ENCODE results near the gene IQGAP3. TPM values are rescaled to one million over a fixed set of nuclear protein-coding genes. Genes with fewer than 3 reads are reported as not detected.

The IQGAP3 gene
- polyA plus RNA-seq, 2 of the 4 experiments (the other 2 are of a cell fraction) = 15.6 to 17.0 TPM

DNA sequence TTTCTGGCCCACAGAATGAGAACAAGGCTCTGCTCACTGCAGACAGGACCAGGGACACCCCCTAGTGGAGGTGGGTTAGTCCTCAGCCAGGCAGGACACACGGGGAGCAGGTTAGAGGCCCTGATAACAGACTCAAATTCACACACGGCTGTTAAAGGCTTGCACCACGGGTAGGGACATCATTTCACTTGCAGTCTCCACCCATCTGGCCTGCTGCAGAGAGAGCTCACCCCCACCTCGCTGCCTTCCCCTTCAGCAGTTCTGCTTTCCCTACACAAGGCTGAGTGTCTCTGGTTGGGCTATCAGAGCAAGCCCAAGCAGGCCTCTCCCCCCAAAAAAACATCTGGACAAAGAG lies 92.4 kb downstream of the IQGAP3 start:
- FAIRE-seq = no peak
- DNase-seq (ENCODE audit: low read depth in 1 of 2, low spot score in 1 of 2) = no peak
- Histone ChIP-seq H3K27ac (no peak overlapping the region; a peak in 1 of 6 replicates), H3K9me3 (no peaks in the 10 kb centered on the region), H3K4me1 (peaks cover 29% of the 10 kb centered on the region), H3K4me2 (no peak overlapping the region), H3K4me3 (no peak overlapping the region)
- ChIA-PET CTCF (interaction anchor here (0.6 to 31.7 kb wide), 29 partner anchors 4 to 147 kb away, joined by 3 to 474 read pairs (median 4); partner anchors contain the start of genes MEF2D, NAXE and TTC24), POLR2A (interaction anchor here (0.6 to 1.2 kb wide), 4 partner anchors 12 to 23 kb away, joined by 5 to 14 read pairs (median 6); partner anchors contain the start of gene MEF2D)
- 84% methylated on average over 4 of the region's 4 CpGs for WGBS (ENCODE audit: missing lambda C conversion rate)
- TF ChIP-seq, protein P1, sequence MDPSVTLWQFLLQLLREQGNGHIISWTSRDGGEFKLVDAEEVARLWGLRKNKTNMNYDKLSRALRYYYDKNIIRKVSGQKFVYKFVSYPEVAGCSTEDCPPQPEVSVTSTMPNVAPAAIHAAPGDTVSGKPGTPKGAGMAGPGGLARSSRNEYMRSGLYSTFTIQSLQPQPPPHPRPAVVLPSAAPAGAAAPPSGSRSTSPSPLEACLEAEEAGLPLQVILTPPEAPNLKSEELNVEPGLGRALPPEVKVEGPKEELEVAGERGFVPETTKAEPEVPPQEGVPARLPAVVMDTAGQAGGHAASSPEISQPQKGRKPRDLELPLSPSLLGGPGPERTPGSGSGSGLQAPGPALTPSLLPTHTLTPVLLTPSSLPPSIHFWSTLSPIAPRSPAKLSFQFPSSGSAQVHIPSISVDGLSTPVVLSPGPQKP (IDR thresholded peaks at IDR 0.05; ENCODE audit: low read depth, low read length) = no peak
- TF ChIP-seq CBX2 (IDR thresholded peaks at IDR 0.05; ENCODE audit: borderline replicate concordance, low read depth) (no peak), CTCF (IDR thresholded peaks at IDR 0.05) (no peak), HEYL (CRISPR knock-in tag; IDR thresholded peaks at IDR 0.05) (no peak), CHD4 (IDR thresholded peaks at IDR 0.05; ENCODE audit: borderline replicate concordance) (no peak), RAD21 (conservative IDR thresholded peaks at IDR 0.05 in 1 of 2, IDR thresholded peaks at IDR 0.05 in 1 of 2) (no peak), HMGXB4 (CRISPR knock-in tag; IDR thresholded peaks at IDR 0.05; ENCODE audit: borderline replicate concordance) (no peak), SMC3 (IDR thresholded peaks at IDR 0.05) (no peak), JUN (IDR thresholded peaks at IDR 0.05) (no peak)
- TF ChIP-seq, protein P2, sequence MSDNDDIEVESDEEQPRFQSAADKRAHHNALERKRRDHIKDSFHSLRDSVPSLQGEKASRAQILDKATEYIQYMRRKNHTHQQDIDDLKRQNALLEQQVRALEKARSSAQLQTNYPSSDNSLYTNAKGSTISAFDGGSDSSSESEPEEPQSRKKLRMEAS (IDR thresholded peaks at IDR 0.05) = no peak
- peak in 1 of 2 experiments; percentile 20; a peak in 3 of 6 replicates for ATAC-seq

DNA sequence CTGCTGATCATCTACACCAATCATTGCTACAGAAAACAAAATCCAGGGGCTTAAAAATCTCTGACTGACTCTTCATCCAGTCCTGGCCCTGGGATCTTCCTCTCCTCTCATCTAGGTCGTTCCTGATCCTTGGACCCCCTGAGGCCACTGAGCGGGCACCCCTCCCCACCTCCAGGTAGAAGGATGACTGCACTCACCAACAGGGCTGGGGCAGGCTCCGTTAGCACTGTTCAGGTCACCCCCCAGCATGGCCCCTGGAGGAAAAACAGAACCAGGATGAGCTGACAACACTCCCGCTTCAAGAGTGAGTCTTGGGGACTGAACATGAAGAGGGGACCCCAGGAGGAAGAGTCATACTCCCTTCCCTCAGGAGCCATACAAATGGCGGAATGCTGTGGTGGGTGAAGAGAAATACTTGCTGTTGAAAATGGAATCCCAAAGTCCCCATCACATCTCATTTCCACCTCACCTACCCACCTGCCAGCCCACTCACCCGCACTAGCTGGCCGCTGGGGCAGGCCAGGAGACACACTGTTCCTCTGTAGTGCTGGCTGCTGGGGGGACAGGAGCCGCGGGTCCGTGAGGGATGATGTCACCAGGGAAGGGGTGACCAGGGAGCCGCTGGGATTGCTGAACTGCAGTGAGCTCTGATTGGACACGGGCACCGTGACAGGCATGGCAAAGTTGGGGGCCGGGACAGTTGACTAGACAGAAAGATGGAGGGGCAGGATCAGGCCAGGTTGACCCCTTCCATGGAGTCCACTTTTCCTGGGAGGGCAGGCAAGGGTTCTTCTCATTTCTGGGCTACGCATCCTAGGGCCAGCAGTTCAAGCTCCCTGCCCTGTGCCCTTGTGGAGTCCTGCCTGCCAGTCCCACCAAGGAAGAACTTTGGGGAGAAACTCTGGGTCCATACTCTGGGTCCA lies 93.0 kb downstream of the IQGAP3 start:
- DNase-seq (ENCODE audit: low read depth in 1 of 2, low spot score in 1 of 2) (no peak), FAIRE-seq (no peak), ATAC-seq (no peak)
- TF ChIP-seq MYC (IDR thresholded peaks at IDR 0.05; ENCODE audit: borderline replicate concordance, low read length) = no peak
- TF ChIP-seq FOSL2 (IDR thresholded peaks at IDR 0.05) = no peak
- no peak for TF ChIP-seq FOSL2 (CRISPR knock-in tag; IDR thresholded peaks at IDR 0.05)
- no peak for TF ChIP-seq MAFK (IDR thresholded peaks at IDR 0.05; ENCODE audit: partially characterized antibody)
- no peak for TF ChIP-seq NFE2L2 (conservative IDR thresholded peaks at IDR 0.05; ENCODE audit: low read length)
- TF ChIP-seq TFCP2L1 (CRISPR knock-in tag; IDR thresholded peaks at IDR 0.05) = no peak
- no peak for TF ChIP-seq POLR2A (IDR thresholded peaks at IDR 0.05; ENCODE audit: low read length)
- no peak for TF ChIP-seq FOXS1 (CRISPR knock-in tag; IDR thresholded peaks at IDR 0.05)
- TF ChIP-seq USF2 (IDR thresholded peaks at IDR 0.05) = no peak
- TF ChIP-seq CHD2 (IDR thresholded peaks at IDR 0.05; ENCODE audit: low read length, partially characterized antibody) = no peak
- TF ChIP-seq POLR2AphosphoS2 (conservative IDR thresholded peaks at IDR 0.05; ENCODE audit: low read length) = no peak
- no peak for TF ChIP-seq GATA3 (IDR thresholded peaks at IDR 0.05; ENCODE audit: borderline replicate concordance)
- TF ChIP-seq KDM5A (IDR thresholded peaks at IDR 0.05) = no peak
- no peak for TF ChIP-seq HDAC2 (IDR thresholded peaks at IDR 0.05)
- no peak for TF ChIP-seq HEYL (CRISPR knock-in tag; IDR thresholded peaks at IDR 0.05)
- no peak for TF ChIP-seq CHD4 (IDR thresholded peaks at IDR 0.05; ENCODE audit: borderline replicate concordance)
- no peak for TF ChIP-seq EHMT2 (IDR thresholded peaks at IDR 0.05; ENCODE audit: low read depth)
- Histone ChIP-seq H3K27ac (no peak overlapping the region), H3K9me3 (no peaks in the 10 kb centered on the region), H3K4me2 (no peak overlapping the region), H3K4me1 (peaks cover 29% of the 10 kb centered on the region), H3K4me3 (no peak overlapping the region)
- POLR2A ChIA-PET = no interaction called here
- CTCF ChIA-PET = interaction anchor here (1.0 to 31.7 kb wide), 9 partner anchors 3 to 128 kb away, joined by 3 to 474 read pairs (median 4); partner anchors contain the start of genes MEF2D and NAXE
- 96% methylated on average over 15 of the region's 15 CpGs for WGBS (ENCODE audit: missing lambda C conversion rate)
